Endothelial cell of umbilical vein (primary cell): ENCODE data around the gene PFN3. TPM values are rescaled to one million over a fixed set of nuclear protein-coding genes. Genes with fewer than 3 reads are reported as not detected.
A peak's percentile ranks its signal among the peaks of the same experiment; 100 is the strongest.

Experiments used
- BruUV-seq: library from RNA; stranded (reverse); fragments of 400-500 nt; replicated peaks from 2 replicates; lab custom pipeline; 2021; lab: Mats Ljungman, UMichigan
- CTCF ChIA-PET: fragments of 300-600, 350-600 bp; sonication (Branson Sonifier 250); formaldehyde crosslinking; loops from one replicate; lab custom pipeline; 2021; ENCODE audit warnings: antibody characterized with exemption, inconsistent platforms; lab: Charles Lee
- POLR2A ChIA-PET: fragments of 300-600, 350-600 bp; sonication (Branson Sonifier 250); formaldehyde crosslinking; loops from one replicate; lab custom pipeline; 2021; ENCODE audit warnings: antibody characterized with exemption, inconsistent platforms; lab: Charles Lee
- DNase-seq: peaks from one replicate; pipeline ENCODE4 v3.0.0-alpha.2; 2011; ENCODE audit warnings: low read depth, low spot score
- FAIRE-seq: peaks from 2 replicates; lab custom pipeline; 2011; peaks lifted over from hg19 to GRCh38; lab: Jason Lieb, UNC
- H2AFZ ChIP-seq: 2 replicates; pipeline ENCODE4 v1.6.0; 2012; ENCODE audit warnings: low read depth, low read length, control low read depth, inconsistent platforms
- H3K27ac ChIP-seq: 2 replicates; pipeline ENCODE4 v1.5.1; 2011; ENCODE audit warnings: low read depth, mild to moderate bottlenecking, control low read depth, low read length, moderate library complexity; ENCODE audit not compliant: insufficient read depth
- H3K27me3 ChIP-seq, 2 experiments: 2 replicates each; pipeline versions ENCODE4 v1.6.0 to v1.6.1; 2011; ENCODE audit warnings: low read length in 2 of 2, mixed read lengths in 1 of 2; ENCODE audit not compliant: control insufficient read depth in 2 of 2, insufficient read depth in 2 of 2
- H3K36me3 ChIP-seq, 2 experiments: 2 replicates in 1 of 2; 3 replicates in 1 of 2; pipeline ENCODE4 v1.5.1; 2011; ENCODE audit warnings: low read length in 2 of 2, mild to moderate bottlenecking in 1 of 2, moderate library complexity in 1 of 2; ENCODE audit not compliant: control insufficient read depth in 2 of 2, insufficient read depth in 2 of 2; ENCODE audit errors: extremely low read depth in 1 of 2
- H3K4me1 ChIP-seq: 3 replicates; pipeline ENCODE4 v1.5.1; 2011; ENCODE audit warnings: mild to moderate bottlenecking, low read length; ENCODE audit not compliant: control insufficient read depth, insufficient read depth; ENCODE audit errors: extremely low read depth
- H3K4me2 ChIP-seq: 2 replicates; pipeline ENCODE4 v1.6.1; 2011; ENCODE audit warnings: low read length, control low read depth, mixed read lengths; ENCODE audit not compliant: insufficient read depth
- H3K4me3 ChIP-seq, 3 experiments: fragments of 200-600 bp in 1 of 3; sonication (generic), shearing (Covaris generic) in 1 of 3; replicated peaks in 1 of 3; 2 replicates each; pipeline ENCODE4 v1.5.1; 2011 to 2016; ENCODE audit warnings: control low read depth in 3 of 3, low read length in 3 of 3, mild to moderate bottlenecking in 2 of 3, inconsistent platforms in 1 of 3, low read depth in 1 of 3, moderate library complexity in 1 of 3; ENCODE audit not compliant: insufficient read depth in 1 of 3
- H3K79me2 ChIP-seq: 2 replicates; pipeline ENCODE4 v1.6.0; 2012; ENCODE audit warnings: low read length, inconsistent platforms; ENCODE audit not compliant: control insufficient read depth, insufficient read depth
- H3K9ac ChIP-seq: replicated peaks from 2 replicates; pipeline ENCODE3; 2011; ENCODE audit warnings: low read length, control low read depth; ENCODE audit not compliant: insufficient read depth; ENCODE audit errors: extremely low read depth
- H3K9me1 ChIP-seq: replicated peaks from 3 replicates; pipeline ENCODE4 v1.6.0; 2011; ENCODE audit warnings: mild to moderate bottlenecking, low read length; ENCODE audit not compliant: control insufficient read depth, insufficient read depth; ENCODE audit errors: extremely low read depth
- H3K9me3 ChIP-seq: replicated peaks from 2 replicates; pipeline ENCODE4 v1.5.1; 2012; ENCODE audit warnings: low read length, inconsistent platforms; ENCODE audit not compliant: control insufficient read depth, insufficient read depth
- H4K20me1 ChIP-seq: replicated peaks from 2 replicates; pipeline ENCODE3; 2011; ENCODE audit warnings: mild to moderate bottlenecking, low read length; ENCODE audit not compliant: control insufficient read depth, insufficient read depth; ENCODE audit errors: extremely low read depth
- EZH2 ChIP-seq: IDR thresholded peaks from 2 replicates; pipeline ENCODE4 v1.6.1; 2012; ENCODE audit warnings: borderline replicate concordance, low read depth, mild to moderate bottlenecking, moderate library complexity, low read length, inconsistent platforms; ENCODE audit not compliant: severe bottlenecking
- FOS ChIP-seq: IDR thresholded peaks from 2 replicates; pipeline ENCODE4 v1.6.1; 2011; ENCODE audit warnings: mild to moderate bottlenecking, low read length, moderate library complexity, borderline replicate concordance; ENCODE audit not compliant: insufficient read depth
- GATA2 ChIP-seq: IDR thresholded peaks from 2 replicates; pipeline ENCODE4 v1.7.0; 2011; ENCODE audit warnings: low read depth, mild to moderate bottlenecking, moderate library complexity, mixed read lengths, low read length; ENCODE audit not compliant: insufficient read length, insufficient read depth
- JUN ChIP-seq: IDR thresholded peaks from 2 replicates; pipeline ENCODE4 v1.6.1; 2011; ENCODE audit warnings: borderline replicate concordance, low read depth; ENCODE audit not compliant: insufficient read length, insufficient read depth
- MAX ChIP-seq: IDR thresholded peaks from 2 replicates; pipeline ENCODE4 v1.6.1; 2011; ENCODE audit not compliant: insufficient read depth, insufficient read length
- MYC ChIP-seq: IDR thresholded peaks from one replicate; pipeline ENCODE4 v1.6.1; 2011; ENCODE audit warnings: mild to moderate bottlenecking, low read depth, low read length
- POLR2A ChIP-seq: IDR thresholded peaks from 2 replicates; pipeline ENCODE4 v1.6.1; 2012; ENCODE audit warnings: low read depth, mild to moderate bottlenecking, control low read depth, low read length
- POLR2AphosphoS5 ChIP-seq: IDR thresholded peaks from 2 replicates; pipeline ENCODE4 v1.6.1; 2012; ENCODE audit warnings: low read depth, mild to moderate bottlenecking, control low read depth, low read length, moderate library complexity; ENCODE audit not compliant: insufficient read depth
- dilution Hi-C: fragments of 300-500 bp; cut with MboI; formaldehyde crosslinking; loops from one replicate; pipeline ENCODE4 v1.15.0; 2019; ENCODE audit warnings: low sequenced_read_pairs; ENCODE audit not compliant: extremely low pct_ligation_motif_present
- intact Hi-C: fragments of 100-400 bp; cut with micrococcal nuclease; formaldehyde crosslinking; loops from one replicate; pipeline ENCODE4 v1.10.0; 2022
- polyA plus RNA-seq, 4 experiments: library from polyadenylated mRNA; depleted of rRNA in 3 of 4; stranded (reverse) in 3 of 4; unstranded in 1 of 4; fragments of >200 nt; gene quantifications; 2 replicates each; pipeline versions ENCODE4 v1.2.1 to v1.2.3, GENCODE V29; 2011 to 2012; ENCODE audit warnings: missing spikeins in 1 of 4
- total RNA-seq: library from RNA; stranded (reverse); gene quantifications from 2 replicates; pipeline ENCODE4 v1.2.3, GENCODE V29; 2021
- TF ChIP-seq, protein P1 (sequence below), 2 donors: IDR thresholded peaks; 1 replicate in 1 of 2; 2 replicates in 1 of 2; pipeline ENCODE4 v1.5.1; 2011; ENCODE audit warnings: low read length in 2 of 2, mild to moderate bottlenecking in 2 of 2, moderate library complexity in 2 of 2, control low read depth in 1 of 2, inconsistent platforms in 1 of 2, low read depth in 1 of 2; ENCODE audit not compliant: insufficient read depth in 1 of 2; ENCODE audit errors: extremely low read depth in 1 of 2

The PFN3 gene
- total and polyA plus RNA-seq, 2 donors (not counting 3 experiments of a cell fraction or from before 2014, with no cell fraction given), result not detected

DNA sequence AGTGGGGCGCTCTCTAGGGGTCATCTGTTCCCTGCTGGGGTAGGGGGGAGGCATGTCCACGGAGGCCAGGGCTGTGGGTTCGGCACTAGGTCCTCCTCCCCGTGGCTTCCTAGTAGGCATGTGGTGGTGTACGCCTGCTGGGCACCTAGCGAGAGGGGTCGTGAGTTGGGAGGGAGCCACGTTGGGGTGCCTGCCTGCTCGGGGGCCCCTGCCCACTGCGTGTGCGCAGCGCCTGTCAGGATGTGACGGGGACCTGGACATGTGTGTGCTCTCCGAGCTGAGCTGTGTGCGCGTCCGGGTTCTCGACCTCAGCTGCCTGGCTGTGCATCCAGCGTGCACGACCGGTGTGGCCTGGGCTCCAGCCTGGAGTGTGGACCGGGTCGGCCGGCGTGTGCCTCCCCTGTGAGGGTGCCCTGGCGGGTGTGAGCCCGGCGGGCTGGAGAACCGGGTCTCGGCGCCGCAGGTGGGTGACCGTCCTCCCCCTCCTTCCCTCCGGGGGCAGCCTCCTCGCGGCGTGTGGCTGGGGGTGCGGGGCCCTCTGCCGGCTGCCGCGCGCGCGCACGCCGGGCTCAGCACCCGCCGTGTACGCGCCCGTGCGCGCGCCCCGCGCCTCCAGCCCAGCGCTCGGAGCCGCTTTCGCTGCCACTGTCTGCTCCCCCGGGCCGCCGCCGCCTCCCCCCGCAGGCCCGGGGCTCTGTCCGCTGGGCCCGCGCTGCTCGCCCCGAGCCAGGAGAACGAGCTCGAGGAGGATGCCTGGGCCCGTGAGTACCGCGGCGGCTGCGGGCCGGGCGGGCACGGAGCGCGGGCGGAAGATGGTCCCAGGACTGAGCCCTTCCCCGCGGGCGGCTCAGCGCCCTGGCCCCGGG lies 46.0 kb upstream of the PFN3 start, which contains the start of gene PRR7:
PRR7 (plus strand) TSS at position 615 of the 866 bp plus-strand sequence. CDS start 8,254 bp downstream, outside the sequence.
- no TSS peak for BruUV-seq
- peaks cover 0 to 4% of the 10 kb centered on the region in 2 experiments for H3K36me3 ChIP-seq
- ChIA-PET CTCF (interaction anchor here (0.8 to 13.5 kb wide), 10 partner anchors 7 to 80 kb away, joined by 3 to 288 read pairs (median 6); partner anchors contain the start of genes GRK6 and PFN3), POLR2A (interaction anchor here (0.5 to 1.2 kb wide), 2 partner anchors 8 to 360 kb away, joined by 3 to 4 read pairs; partner anchors contain the start of gene FGFR4)
- dilution Hi-C loops, result no loop called here
- FAIRE-seq (peak; percentile 62), DNase-seq (peak; percentile 56)
- peak within 1 kb of the TSS; percentile 52 for H3K9ac ChIP-seq
- H3K9me3 ChIP-seq, result no peaks in the 10 kb centered on the region
- H3K4me3 ChIP-seq, result peak within 1 kb of the TSS; percentile 11 to 58 (median 18)
- H3K4me2 ChIP-seq, result peak within 1 kb of the TSS; percentile 65
- no peaks in the 10 kb centered on the region for H3K27me3 ChIP-seq
- H4K20me1 ChIP-seq, result no peaks in the 10 kb centered on the region
- intact Hi-C loops, result loop anchor here (1.0 kb wide), 2 partner anchors 8 to 20 kb away; partner anchors contain the start of gene GRK6
- H3K9me1 ChIP-seq, result no peaks in the 10 kb centered on the region
- H2AFZ ChIP-seq, result peak within 1 kb of the TSS; percentile 43
- H3K27ac ChIP-seq, result no peak within 1 kb of the TSS
- H3K79me2 ChIP-seq, result no peaks in the 10 kb centered on the region
- TF ChIP-seq POLR2A (peak; percentile 67), GATA2 (no peak), JUN (no peak), MYC (no peak), POLR2AphosphoS5 (peak; percentile 66), EZH2 (no peak), FOS (no peak), MAX (no peak)
- TF ChIP-seq, protein P1, sequence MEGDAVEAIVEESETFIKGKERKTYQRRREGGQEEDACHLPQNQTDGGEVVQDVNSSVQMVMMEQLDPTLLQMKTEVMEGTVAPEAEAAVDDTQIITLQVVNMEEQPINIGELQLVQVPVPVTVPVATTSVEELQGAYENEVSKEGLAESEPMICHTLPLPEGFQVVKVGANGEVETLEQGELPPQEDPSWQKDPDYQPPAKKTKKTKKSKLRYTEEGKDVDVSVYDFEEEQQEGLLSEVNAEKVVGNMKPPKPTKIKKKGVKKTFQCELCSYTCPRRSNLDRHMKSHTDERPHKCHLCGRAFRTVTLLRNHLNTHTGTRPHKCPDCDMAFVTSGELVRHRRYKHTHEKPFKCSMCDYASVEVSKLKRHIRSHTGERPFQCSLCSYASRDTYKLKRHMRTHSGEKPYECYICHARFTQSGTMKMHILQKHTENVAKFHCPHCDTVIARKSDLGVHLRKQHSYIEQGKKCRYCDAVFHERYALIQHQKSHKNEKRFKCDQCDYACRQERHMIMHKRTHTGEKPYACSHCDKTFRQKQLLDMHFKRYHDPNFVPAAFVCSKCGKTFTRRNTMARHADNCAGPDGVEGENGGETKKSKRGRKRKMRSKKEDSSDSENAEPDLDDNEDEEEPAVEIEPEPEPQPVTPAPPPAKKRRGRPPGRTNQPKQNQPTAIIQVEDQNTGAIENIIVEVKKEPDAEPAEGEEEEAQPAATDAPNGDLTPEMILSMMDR (IDR thresholded peaks at IDR 0.05; ENCODE audit: extremely low read depth in 1 of 2, insufficient read depth in 1 of 2, low read depth in 1 of 2, low read length in 2 of 2), result peak in 1 of 2 donors; percentile 10
- peaks cover 14% of the 10 kb centered on the region for H3K4me1 ChIP-seq
